Measurements from ENCODE around the gene ADAMTSL3. TPM values are rescaled to one million over a fixed set of nuclear protein-coding genes. Genes with fewer than 3 reads are reported as not detected.

Gene ADAMTSL3
- total RNA-seq, 4 donors from 2014 or later, result 16.6 to 30.0 (median 21.8) TPM

- no peaks in the 10 kb centered on the region for H3K27me3 ChIP-seq
- 90% methylated on average over 1 of the region's 1 CpG for WGBS
- no peak overlapping the region for H3K4me3 ChIP-seq
- no peaks in the 10 kb centered on the region for H3K9me3 ChIP-seq
- H3K4me1 ChIP-seq, result peaks cover 10 to 29% (median 13%) of the 10 kb centered on the region in 4 donors
- intact Hi-C loops (cut with DNase I), result no loop called here
- no peak for DNase-seq (ENCODE audit: extremely low spot score)
- TF ChIP-seq EP300 (IDR thresholded peaks at IDR 0.05) (no peak), CTCF (IDR thresholded peaks at IDR 0.05) (no peak)
- H3K36me3 ChIP-seq, result peaks cover 0 to 11% (median 0%) of the 10 kb centered on the region in 4 donors
- H3K27ac ChIP-seq (replicated peaks in 1 of 4), result peak overlapping the region in 2 of 4 donors; percentile 50 to 60
Observed at GRCh38 chr15:83929619-83930018, 275.7 kb downstream of the ADAMTSL3 start.

- no peak overlapping the region for H3K4me3 ChIP-seq
- no peak for DNase-seq (ENCODE audit: extremely low spot score)
- no peak for TF ChIP-seq POLR2AphosphoS5 (IDR thresholded peaks at IDR 0.05)
- no peak for TF ChIP-seq EP300 (IDR thresholded peaks at IDR 0.05)
- no peak for TF ChIP-seq CTCF (IDR thresholded peaks at IDR 0.05)
- no peak for TF ChIP-seq POLR2A (IDR thresholded peaks at IDR 0.05; ENCODE audit: low read depth)
- H3K4me1 ChIP-seq, result peaks cover 10 to 28% (median 13%) of the 10 kb centered on the region in 4 donors
- no peaks in the 10 kb centered on the region for H3K9me3 ChIP-seq
- peak overlapping the region in 3 of 4 donors; percentile 50 to 60 (median 59) for H3K27ac ChIP-seq (replicated peaks in 1 of 4)
- no peaks in the 10 kb centered on the region for H3K27me3 ChIP-seq
- peaks cover 0 to 7% (median 0%) of the 10 kb centered on the region in 4 donors for H3K36me3 ChIP-seq
- intact Hi-C loops (cut with DNase I), result no loop called here
Observed at GRCh38 chr15:83930392-83931212, 276.7 kb downstream of the ADAMTSL3 start.

- WGBS, result 92% methylated on average over 1 of the region's 1 CpG
- intact Hi-C loops (cut with DNase I), result no loop called here
Observed at GRCh38 chr15:83935774-83936173, 281.9 kb downstream of the ADAMTSL3 start.

GRCh38 chr15:83940136-83940535, 286.2 kb downstream of the ADAMTSL3 start:
- Histone ChIP-seq H3K36me3 (peaks cover 0 to 19% (median 2%) of the 10 kb centered on the region in 4 donors), H3K27me3 (no peaks in the 10 kb centered on the region), H3K9me3 (no peaks in the 10 kb centered on the region), H3K27ac (replicated peaks in 1 of 4) (no peak overlapping the region), H3K4me3 (no peak overlapping the region), H3K4me1 (no peaks in the 10 kb centered on the region)
- intact Hi-C loops (cut with DNase I), result no loop called here
- DNase-seq (ENCODE audit: extremely low spot score), result no peak
- 78% methylated on average over 4 of the region's 4 CpGs for WGBS
- TF ChIP-seq POLR2A (IDR thresholded peaks at IDR 0.05; ENCODE audit: low read depth) (no peak), EP300 (IDR thresholded peaks at IDR 0.05) (no peak), POLR2AphosphoS5 (IDR thresholded peaks at IDR 0.05) (no peak), CTCF (IDR thresholded peaks at IDR 0.05) (no peak)

More at GRCh38 chr15:83935774-83936173, 281.9 kb downstream of the ADAMTSL3 start:
- Histone ChIP-seq H3K27ac (replicated peaks in 1 of 4) (no peak overlapping the region), H3K4me3 (no peak overlapping the region), H3K4me1 (peaks cover 4 to 10% (median 7%) of the 10 kb centered on the region in 4 donors), H3K36me3 (no peaks in the 10 kb centered on the region), H3K9me3 (no peaks in the 10 kb centered on the region), H3K27me3 (no peaks in the 10 kb centered on the region)
- no peak for DNase-seq (ENCODE audit: extremely low spot score)
- no peak for TF ChIP-seq EP300 (IDR thresholded peaks at IDR 0.05)
- TF ChIP-seq CTCF (IDR thresholded peaks at IDR 0.05), result no peak
- no peak for TF ChIP-seq POLR2AphosphoS5 (IDR thresholded peaks at IDR 0.05)
- no peak for TF ChIP-seq POLR2A (IDR thresholded peaks at IDR 0.05; ENCODE audit: low read depth)

All from esophagus muscularis mucosa (tissue), 4 donors.